Esophagus (tissue), 2 donors: ENCODE data around the gene SVEP1. TPM values are rescaled to one million over a fixed set of nuclear protein-coding genes. Genes with fewer than 3 reads are reported as not detected.

Experiments used
- H3K27ac ChIP-seq, 2 donors: one replicate each; pipeline ENCODE4 v1.5.1; 2013; ENCODE audit warnings: low read depth in 2 of 2, mild to moderate bottlenecking in 2 of 2, inconsistent platforms in 1 of 2, low read length in 1 of 2, moderate library complexity in 1 of 2
- H3K27me3 ChIP-seq, 2 donors: one replicate each; pipeline ENCODE4 v1.6.1; 2013; ENCODE audit warnings: low read length in 2 of 2, control low read depth in 1 of 2, mild to moderate bottlenecking in 1 of 2; ENCODE audit not compliant: insufficient read depth in 2 of 2, control insufficient read depth in 1 of 2
- H3K36me3 ChIP-seq, 2 donors: one replicate each; pipeline ENCODE4 v1.6.1; 2013; ENCODE audit warnings: low read length in 1 of 2; ENCODE audit not compliant: control insufficient read depth in 2 of 2, insufficient read depth in 2 of 2
- H3K4me1 ChIP-seq, 2 donors: one replicate each; pipeline ENCODE4 v1.6.1; 2013; ENCODE audit warnings: low read length in 1 of 2; ENCODE audit not compliant: control insufficient read depth in 2 of 2, insufficient read depth in 2 of 2
- H3K4me3 ChIP-seq, 2 donors: one replicate each; pipeline ENCODE4 v1.5.1; 2013; ENCODE audit warnings: low read length in 2 of 2, mild to moderate bottlenecking in 2 of 2, low read depth in 1 of 2, moderate library complexity in 1 of 2
- H3K9me3 ChIP-seq, 2 donors: one replicate each; pipeline ENCODE4 v1.6.1; 2013; ENCODE audit warnings: mild to moderate bottlenecking in 2 of 2, low read depth in 1 of 2, low read length in 1 of 2, moderate library complexity in 1 of 2; ENCODE audit not compliant: control insufficient read depth in 2 of 2, insufficient read depth in 1 of 2
- WGBS, 2 donors: extraction: QIAGEN DNeasy Blood & Tissue Kit; methylation state at CpG; one replicate each; pipeline ENCODE4 v1.1.7; 2013; 5-methylcytosine and 5-hydroxymethylcytosine counted together
- polyA plus RNA-seq, 2 donors: library from polyadenylated mRNA; stranded (reverse); fragments of 200-250 nt; gene quantifications; one replicate each; pipeline ENCODE4 v1.2.3, GENCODE V29; 2013
- donor health status: healthy with polysubstance abuse.
- donor health status: Bipolar disorder and iron deficiency.

Gene SVEP1
- polyA plus RNA-seq, 2 donors, result 0.18 to 0.71 TPM

DNA sequence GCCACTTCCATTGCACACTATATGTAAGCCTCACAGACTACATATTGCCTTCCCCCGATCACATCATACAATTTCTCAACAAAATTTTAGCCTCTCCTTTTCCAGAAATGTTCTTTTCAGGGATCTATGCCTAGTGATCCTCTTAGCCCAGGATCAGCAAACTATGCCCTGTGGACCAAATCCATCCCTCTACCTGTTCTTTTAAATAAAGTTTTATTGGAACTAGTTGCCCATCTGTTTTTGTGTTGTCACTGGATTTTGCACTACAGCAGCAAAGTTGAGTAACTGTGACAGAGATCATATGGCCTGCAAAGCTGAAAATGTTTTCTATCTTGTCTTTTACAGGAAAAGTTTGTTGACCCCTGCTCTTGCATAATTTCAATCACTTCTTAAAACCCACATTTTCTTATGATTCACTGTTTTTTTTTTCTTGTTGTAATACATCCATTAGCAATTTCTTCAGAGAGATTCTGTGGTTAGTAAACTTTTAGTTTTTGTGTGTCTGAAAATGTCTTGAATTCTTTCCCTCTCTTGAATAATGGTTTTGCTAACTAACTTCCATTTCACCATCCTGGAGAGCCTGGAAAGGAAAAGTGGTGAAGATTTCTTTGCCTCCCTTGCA, 248.9 kb downstream of the SVEP1 start:
- Histone ChIP-seq H3K9me3 (no peaks in the 10 kb centered on the region), H3K27me3 (no peaks in the 10 kb centered on the region), H3K36me3 (no peaks in the 10 kb centered on the region), H3K27ac (no peak overlapping the region), H3K4me3 (no peak overlapping the region), H3K4me1 (peaks cover 0 to 3% of the 10 kb centered on the region in 2 donors)
- WGBS, 2 donors, result 96 to 100% methylated on average over 1 of the region's 1 CpG

DNA sequence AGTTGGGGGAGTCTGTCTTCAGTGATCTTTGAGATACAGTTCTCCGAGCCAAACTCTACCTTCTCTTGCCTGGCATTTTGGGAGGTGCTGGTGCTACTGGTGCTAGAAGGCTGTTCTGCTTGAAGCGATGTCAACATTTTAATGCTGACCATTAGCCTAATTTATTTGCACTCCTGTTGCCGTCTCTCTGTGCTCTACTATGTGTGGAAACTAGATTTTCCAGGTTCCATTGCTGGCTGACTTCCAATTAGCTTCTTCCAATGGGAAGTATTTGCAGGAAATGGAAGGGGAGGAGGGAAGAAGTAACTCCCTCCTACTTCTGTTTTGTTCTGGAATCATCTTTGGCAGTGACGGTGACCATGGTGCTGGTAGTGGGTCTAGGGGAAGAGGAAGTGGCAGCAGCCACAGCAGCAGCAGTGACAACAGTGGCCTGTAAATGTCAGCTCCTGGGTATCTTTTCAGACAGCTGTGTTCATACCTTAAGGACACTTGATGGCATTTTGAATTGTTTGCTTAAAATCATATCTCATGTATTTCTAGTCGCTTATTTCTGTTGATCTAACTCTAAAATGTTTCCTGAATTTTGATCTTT, 249.8 kb downstream of the SVEP1 start:
- 72 to 74% methylated on average over 5 of the region's 5 CpGs for WGBS, 2 donors
- Histone ChIP-seq H3K4me1 (peaks cover 0 to 3% of the 10 kb centered on the region in 2 donors), H3K27me3 (no peaks in the 10 kb centered on the region), H3K27ac (no peak overlapping the region), H3K9me3 (no peaks in the 10 kb centered on the region), H3K4me3 (no peak overlapping the region), H3K36me3 (no peaks in the 10 kb centered on the region)

DNA sequence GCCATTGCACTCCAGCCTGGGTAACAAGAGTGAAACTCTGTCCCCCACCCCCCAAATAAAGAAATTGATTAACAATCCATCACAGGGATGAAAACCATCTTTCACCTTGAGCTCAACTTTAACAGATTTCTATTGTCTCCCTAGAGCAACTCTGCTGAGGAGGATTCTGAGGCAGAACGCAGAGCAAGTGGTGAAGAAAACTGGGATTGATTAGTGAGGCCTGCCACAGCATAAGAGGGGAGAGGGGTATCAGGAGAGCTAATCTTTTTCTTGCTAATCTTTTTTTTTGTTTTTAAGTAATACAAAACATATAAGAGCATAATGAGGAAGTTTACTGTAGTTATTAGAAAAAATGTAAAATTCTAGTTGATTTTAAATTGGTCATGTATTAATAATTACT, 250.8 kb downstream of the SVEP1 start:
- Histone ChIP-seq H3K4me1 (peaks cover 0 to 3% of the 10 kb centered on the region in 2 donors), H3K27ac (no peak overlapping the region), H3K9me3 (no peaks in the 10 kb centered on the region), H3K4me3 (no peak overlapping the region), H3K27me3 (no peaks in the 10 kb centered on the region), H3K36me3 (no peaks in the 10 kb centered on the region)
- WGBS, 2 donors, result 88 to 89% methylated on average over 1 of the region's 1 CpG

DNA sequence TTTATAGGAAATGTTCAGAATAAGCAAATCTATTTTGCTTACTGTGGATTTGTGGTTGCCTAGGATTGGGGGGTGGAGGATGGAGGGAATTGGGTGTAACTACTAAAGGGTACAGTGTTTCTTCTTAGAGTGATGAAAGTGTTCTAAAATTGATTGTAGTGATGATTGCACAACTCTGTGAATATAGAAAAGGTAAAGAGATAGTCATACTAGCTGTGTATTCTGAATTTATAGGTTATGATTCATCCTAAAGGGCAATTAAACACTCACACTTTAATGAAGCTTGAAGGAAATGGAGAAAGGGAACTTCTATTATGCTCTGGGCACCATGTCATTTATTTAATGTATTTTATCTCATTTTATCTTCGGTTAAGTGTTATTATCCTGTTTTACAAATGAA, 251.8 kb downstream of the SVEP1 start:
- no peaks in the 10 kb centered on the region for H3K36me3 ChIP-seq
- WGBS, 2 donors, result 74 to 78% methylated on average over 1 of the region's 1 CpG
- H3K4me1 ChIP-seq, result no peaks in the 10 kb centered on the region
- no peaks in the 10 kb centered on the region for H3K27me3 ChIP-seq
- no peak overlapping the region for H3K4me3 ChIP-seq
- H3K27ac ChIP-seq, result no peak overlapping the region
- H3K9me3 ChIP-seq, result no peaks in the 10 kb centered on the region

DNA sequence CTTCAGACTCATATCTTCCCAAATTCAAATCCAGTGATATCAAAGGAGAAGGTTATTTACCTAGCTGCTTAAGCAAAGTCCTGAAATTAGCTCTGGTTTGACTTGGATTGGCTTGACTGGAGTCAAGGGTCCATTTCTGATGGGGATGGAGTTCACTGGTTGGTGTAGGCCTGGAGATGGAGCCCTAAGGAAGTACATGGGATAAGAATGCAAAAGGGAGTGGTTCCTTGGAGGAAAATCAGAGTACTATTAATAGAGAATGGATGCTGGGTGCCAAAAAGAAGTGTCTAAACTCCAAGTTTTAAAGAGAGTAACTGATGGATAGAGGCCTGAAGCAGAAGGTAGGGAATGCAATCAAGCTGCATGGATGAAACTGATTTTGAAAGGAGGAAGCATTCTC, 255.7 kb downstream of the SVEP1 start:
- no peaks in the 10 kb centered on the region for H3K4me1 ChIP-seq
- H3K27ac ChIP-seq, result no peak overlapping the region
- no peaks in the 10 kb centered on the region for H3K36me3 ChIP-seq
- H3K27me3 ChIP-seq, result no peaks in the 10 kb centered on the region
- no peak overlapping the region for H3K4me3 ChIP-seq
- no peaks in the 10 kb centered on the region for H3K9me3 ChIP-seq

DNA sequence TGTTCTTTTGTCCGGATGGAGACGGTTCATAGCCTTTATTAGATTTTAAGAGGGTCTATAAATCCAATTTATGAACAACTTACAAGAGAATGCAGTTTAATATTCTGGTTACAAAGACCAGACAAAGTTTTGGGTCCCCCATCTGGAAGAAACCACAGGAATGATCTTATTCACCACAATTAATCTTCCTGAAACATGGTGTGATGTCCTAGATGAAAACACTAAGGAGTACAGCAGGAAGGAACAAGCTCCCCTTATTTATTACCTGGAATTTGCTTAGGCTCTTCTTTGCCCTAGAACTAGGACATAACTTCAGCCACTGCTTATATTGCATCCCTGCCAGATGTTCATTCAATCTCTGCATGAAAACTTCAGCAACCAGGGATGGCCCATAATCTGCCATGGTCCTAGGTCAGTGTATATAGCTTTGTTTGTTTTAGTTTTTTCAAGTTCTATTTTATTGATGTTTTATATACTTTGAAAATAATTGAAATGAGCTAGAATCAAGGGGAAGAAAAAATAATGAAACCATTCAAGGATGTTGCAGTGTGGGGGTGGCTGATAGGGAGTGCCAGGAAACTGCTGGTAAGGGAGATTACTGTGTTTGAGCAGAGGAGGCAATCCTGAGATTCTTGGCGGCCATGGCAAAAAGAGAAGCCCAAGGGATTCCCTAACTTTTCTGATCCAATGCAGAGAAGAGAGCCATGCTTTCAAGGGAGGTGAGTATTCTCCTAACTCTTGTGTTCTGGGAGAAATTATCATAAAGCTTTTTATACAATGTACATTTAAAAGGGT, 258.7 kb downstream of the SVEP1 start:
- 63 to 78% methylated on average over 3 of the region's 3 CpGs for WGBS, 2 donors
- H3K36me3 ChIP-seq, result no peaks in the 10 kb centered on the region
- no peaks in the 10 kb centered on the region for H3K9me3 ChIP-seq
- no peaks in the 10 kb centered on the region for H3K4me1 ChIP-seq
- H3K27ac ChIP-seq, result no peak overlapping the region
- H3K27me3 ChIP-seq, result no peaks in the 10 kb centered on the region
- no peak overlapping the region for H3K4me3 ChIP-seq

DNA sequence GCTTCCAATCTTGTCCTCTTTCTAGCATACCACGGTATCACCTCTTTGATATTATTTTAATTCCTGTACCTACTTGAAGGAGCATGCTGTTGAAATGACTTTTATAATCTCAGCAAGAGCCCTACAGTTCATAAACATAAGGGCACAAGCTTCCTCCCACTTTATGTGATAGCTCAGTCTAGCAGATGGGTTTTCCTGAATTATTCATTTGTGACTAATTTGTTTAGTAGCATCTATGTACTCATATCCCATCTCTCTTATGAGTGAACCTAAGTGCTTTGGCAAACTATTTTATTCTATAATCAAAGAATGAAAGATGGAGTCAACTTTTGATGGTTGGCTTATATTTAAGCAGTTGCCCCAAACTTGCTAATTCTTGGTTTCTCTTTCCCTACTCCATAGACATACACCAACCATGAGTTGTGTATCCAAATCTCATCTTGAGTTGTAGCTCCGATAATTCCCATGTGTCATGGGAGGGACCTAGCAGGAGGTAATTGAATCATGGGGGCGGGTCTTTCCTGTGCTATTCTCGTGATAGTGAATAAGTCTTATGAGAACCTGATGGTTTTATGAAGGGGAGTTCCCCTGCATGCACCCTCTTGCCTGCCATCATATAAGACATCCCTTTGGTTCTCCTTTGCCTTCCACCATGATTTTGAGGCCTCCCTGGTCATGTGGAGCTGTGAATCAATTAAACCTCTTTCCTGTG, 259.6 kb downstream of the SVEP1 start:
- Histone ChIP-seq H3K36me3 (no peaks in the 10 kb centered on the region), H3K27ac (no peak overlapping the region), H3K27me3 (no peaks in the 10 kb centered on the region), H3K4me3 (no peak overlapping the region), H3K4me1 (no peaks in the 10 kb centered on the region), H3K9me3 (no peaks in the 10 kb centered on the region)
- 80 to 87% methylated on average over 4 of the region's 4 CpGs for WGBS, 2 donors

DNA sequence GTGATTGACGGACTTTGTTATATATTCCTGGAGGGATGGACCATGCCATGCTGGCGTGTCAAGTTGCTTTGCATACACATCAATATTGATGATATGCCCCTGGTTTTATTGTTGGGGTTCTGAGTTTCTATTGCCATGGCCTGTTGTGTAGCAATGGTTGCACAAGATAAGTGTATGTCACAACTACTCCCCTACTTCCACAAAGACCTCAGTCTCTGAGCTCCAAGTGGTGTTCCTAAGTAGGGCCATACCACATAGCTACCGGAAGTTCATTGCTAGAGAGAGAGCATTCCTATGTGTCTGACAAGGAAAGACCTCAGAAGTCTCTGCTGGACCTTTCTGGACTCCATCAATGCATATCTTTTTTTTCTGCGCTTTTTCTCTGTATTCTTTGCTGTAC, 261.6 kb downstream of the SVEP1 start:
- Histone ChIP-seq H3K4me3 (no peak overlapping the region), H3K27me3 (no peaks in the 10 kb centered on the region), H3K9me3 (no peaks in the 10 kb centered on the region), H3K4me1 (no peaks in the 10 kb centered on the region), H3K36me3 (no peaks in the 10 kb centered on the region), H3K27ac (no peak overlapping the region)
- 95 to 96% methylated on average over 4 of the region's 4 CpGs for WGBS, 2 donors

DNA sequence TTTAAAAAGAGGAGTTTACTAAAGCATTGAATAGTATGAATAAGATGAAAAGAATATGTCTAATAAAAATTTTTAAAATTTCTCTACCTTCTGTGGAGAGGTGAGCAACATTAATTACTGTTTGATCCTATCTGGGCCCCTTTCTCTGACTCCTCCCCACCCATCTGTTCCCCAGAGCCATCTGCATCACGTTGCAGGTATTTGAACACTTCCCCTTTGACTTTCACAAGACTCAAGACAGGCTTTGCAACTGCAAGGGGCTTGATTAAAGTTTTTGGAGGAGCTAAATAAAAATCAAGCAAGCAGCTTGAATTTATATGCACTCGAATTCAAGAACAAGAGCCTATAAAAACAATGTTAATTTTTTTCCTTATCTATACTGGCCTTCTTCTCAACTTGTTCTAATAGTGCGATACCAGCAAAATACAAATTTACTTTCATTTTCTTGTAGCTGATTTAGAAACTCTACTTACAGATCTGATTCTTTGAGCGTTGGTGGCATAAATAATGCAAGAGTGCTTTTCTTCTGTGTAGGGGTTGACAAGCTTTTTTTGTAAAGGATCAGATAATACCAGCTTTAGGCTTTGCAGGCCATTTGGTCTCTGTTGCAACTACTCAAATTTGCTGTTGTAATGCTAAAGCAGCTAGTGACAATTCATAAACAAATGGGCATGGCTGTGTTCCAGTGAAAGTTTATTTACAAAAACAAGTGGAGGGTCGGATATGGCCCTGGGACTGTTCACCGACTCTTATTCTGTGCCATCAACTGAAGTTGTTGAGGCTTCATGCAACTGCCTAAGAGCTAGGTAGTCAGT, 263.1 kb downstream of the SVEP1 start:
- no peaks in the 10 kb centered on the region for H3K4me1 ChIP-seq
- no peak overlapping the region for H3K27ac ChIP-seq
- no peaks in the 10 kb centered on the region for H3K36me3 ChIP-seq
- no peaks in the 10 kb centered on the region for H3K9me3 ChIP-seq
- H3K27me3 ChIP-seq, result no peaks in the 10 kb centered on the region
- 48 to 50% methylated on average over 6 of the region's 6 CpGs for WGBS, 2 donors
- H3K4me3 ChIP-seq, result no peak overlapping the region
